HG02623 (cell line): ENCODE data around the gene FANCL.
"Not testable (repeated sequence)": the region's sequence is repeated elsewhere in the genome, so short reads cannot be mapped to it uniquely, and the experiment has no call there.

Experiments used
- ATAC-seq: cut with Tn5 transposase; IDR thresholded peaks from one replicate; pipeline ENCODE4 v1.9.1; 2021; ENCODE audit warnings: moderate library complexity; ENCODE audit not compliant: unreplicated experiment

FANCL gene

GRCh38 chr2:58207189-58207588 is 33.9 kb downstream of the FANCL start:
- no peak for ATAC-seq

GRCh38 chr2:58206785-58207184 is 34.3 kb downstream of the FANCL start:
- no peak for ATAC-seq

GRCh38 chr2:58204195-58204959 is 36.7 kb downstream of the FANCL start:
- no peak for ATAC-seq

- ATAC-seq = no peak
Observed at GRCh38 chr2:58203018-58203417, 38.1 kb downstream of the FANCL start.

GRCh38 chr2:58202404-58202803 is 38.7 kb downstream of the FANCL start:
- no peak for ATAC-seq

GRCh38 chr2:58197894-58198293 is 43.2 kb downstream of the FANCL start:
- ATAC-seq = no peak

DNA sequence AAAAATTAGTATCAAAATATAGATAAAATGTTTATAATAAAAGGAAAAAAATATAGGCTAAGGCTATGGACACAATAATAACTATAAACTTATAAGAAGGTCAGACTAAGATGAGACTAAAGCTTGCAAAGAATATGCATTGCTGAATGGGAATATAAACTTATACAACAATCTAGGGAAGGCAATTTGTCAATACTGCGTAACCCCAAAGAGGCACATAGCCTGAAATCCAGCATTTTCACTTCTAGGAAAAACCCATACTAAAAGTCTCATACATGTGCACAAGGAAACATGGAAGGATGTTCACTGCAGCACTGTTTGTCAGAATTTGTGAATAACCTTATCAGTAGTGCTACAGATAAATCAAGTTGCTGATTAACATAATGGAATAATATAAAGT is 45.5 kb downstream of the FANCL start:
- no peak for ATAC-seq

DNA sequence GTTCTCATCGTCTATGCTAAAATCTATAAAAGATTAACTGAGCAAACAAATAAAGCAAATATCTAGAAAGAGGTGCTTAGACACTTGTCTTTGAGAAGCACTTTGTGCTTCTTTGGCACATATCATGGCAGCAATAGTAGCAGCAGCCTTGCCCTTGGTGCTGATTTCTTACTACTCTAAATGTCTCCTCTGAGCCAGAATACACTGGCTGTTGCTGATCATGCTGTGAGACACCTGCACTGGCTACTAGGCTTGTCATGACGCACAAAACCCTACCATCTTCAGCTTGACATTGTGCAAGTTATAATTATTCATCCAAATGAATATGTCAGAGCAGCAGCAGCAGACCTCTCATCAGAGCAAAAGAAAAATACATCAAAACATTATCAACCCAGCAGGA is 46.7 kb downstream of the FANCL start:
- ATAC-seq = no peak

GRCh38 chr2:58187022-58187421 is 54.1 kb downstream of the FANCL start:
- not testable (repeated sequence) for ATAC-seq

DNA sequence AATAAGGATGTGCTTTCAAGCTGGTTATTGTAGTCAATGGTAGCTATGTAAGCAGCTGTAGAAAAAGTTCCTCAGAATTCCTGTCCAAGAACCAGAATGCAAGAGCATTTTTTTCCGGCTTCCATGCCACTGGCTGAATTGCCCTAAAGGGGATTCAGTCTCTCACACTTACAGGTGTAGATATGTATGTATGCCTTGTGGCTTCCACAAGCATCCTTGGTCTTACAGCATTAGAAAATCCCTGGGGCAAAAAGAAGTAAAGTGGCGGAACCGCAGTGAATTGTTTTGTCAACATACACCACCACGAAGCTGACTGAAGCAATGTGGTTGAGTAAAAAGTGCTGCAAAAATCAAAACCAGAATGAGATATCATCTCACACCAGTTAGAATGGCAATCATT is 54.6 kb downstream of the FANCL start:
- ATAC-seq = no peak

- ATAC-seq = no peak
Observed at GRCh38 chr2:58182527-58182926, 58.6 kb downstream of the FANCL start.

- no peak for ATAC-seq
Observed at GRCh38 chr2:58180635-58181034, 60.5 kb downstream of the FANCL start.

GRCh38 chr2:58180175-58180574 is 61.0 kb downstream of the FANCL start:
- ATAC-seq = not testable (repeated sequence)

GRCh38 chr2:58177187-58177586 is 63.9 kb downstream of the FANCL start:
- ATAC-seq = not testable (repeated sequence)

DNA sequence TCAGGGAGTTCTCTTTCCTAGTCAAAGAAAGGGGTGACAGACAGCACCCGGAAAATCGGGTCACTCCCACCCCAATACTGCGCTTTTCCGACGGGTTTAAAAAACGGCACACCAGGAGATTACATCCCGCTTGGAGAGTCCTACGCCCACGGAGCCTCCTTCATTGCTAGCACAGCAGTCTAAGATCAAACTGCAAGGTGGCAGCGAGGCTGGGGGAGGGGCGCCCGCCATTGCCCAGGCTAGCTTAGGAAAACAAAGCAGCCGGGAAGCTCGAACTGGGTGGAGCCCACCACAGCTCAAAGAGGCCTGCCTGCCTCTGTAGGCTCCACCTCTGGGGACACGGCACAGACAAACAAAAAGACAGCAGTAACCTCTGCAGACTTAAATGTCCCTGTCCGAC is 69.3 kb downstream of the FANCL start:
- not testable (repeated sequence) for ATAC-seq

GRCh38 chr2:58170334-58170933 is 70.7 kb downstream of the FANCL start:
- not testable (repeated sequence) for ATAC-seq

GRCh38 chr2:58169845-58170244 is 71.3 kb downstream of the FANCL start:
- ATAC-seq = not testable (repeated sequence)

DNA sequence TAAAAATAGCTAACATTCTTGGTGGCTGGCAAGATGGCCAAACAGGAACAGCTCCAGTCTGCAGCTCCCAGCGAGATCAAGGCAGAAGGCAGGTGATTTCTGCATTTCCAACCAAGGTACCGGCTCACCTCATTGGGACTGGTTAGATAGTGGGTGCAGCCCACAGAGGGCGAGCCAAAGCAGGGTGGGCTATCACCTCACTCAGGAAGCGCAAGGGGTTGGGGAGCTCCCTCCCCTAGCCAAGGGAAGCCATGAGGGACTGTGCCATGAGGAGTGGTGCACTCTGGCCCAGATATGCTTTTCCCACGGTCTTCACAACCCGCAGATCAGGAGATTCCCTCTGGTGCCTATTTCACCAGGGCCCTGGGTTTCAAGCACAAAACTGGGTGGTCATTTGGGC is 73.0 kb downstream of the FANCL start:
- ATAC-seq = not testable (repeated sequence)

GRCh38 chr2:58163913-58164312 is 77.2 kb downstream of the FANCL start:
- ATAC-seq = no peak

- no peak for ATAC-seq
Observed at GRCh38 chr2:58158481-58158880, 82.6 kb downstream of the FANCL start.

GRCh38 chr2:58157754-58158153 is 83.4 kb downstream of the FANCL start:
- ATAC-seq = no peak

GRCh38 chr2:58156780-58157179 is 84.3 kb downstream of the FANCL start:
- ATAC-seq = no peak
